Measurements from ENCODE around the gene FAM20C. TPM values are rescaled to one million over a fixed set of nuclear protein-coding genes. Genes with fewer than 3 reads are reported as not detected.

Gene FAM20C
- total RNA-seq, 6 donors from 2014 or later: 17.7 to 53.7 (median 46.8) TPM

DNA sequence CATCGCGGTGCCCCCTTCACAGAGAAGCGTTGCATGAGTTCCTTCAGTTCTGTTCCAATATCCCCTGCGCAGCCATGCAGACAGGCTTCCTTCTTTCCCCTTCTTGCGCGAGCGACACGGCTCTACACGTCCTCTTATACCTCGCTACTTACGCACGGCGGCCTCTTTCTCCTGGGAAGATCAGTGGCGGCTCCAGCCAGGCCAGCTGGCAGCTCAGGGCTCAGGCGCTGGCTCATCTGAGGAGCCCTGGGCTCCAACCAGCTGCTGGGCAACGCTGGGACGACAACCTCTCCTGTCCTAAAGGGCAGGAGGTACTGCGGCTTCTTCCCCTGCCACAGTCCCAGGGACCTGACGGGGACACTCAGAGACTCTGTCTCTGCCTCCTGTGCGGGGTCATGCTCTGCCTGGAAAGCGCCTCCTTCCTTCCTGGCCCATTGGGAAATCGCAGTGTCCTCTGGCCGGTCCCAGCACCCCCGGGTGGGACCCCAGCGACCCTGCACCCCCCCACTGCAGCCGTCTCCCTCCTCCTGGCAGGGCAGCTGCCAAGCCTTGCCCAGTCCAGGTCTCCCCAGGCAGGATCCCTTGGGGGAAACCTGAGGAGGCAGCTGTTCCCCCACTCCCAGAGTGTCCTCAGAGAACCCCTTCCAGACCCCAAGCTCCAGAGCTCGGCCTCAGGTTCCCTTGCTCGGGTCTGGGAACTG is 5.0 kb upstream of the FAM20C start:
- Histone ChIP-seq H3K27ac (no peak overlapping the region), H3K27me3 (peaks cover 0 to 4% (median 0%) of the 10 kb centered on the region in 4 donors), H3K4me1 (peaks cover 7 to 16% (median 12%) of the 10 kb centered on the region in 4 donors), H3K36me3 (no peaks in the 10 kb centered on the region), H3K4me3 (no peak overlapping the region), H3K9me3 (no peaks in the 10 kb centered on the region)
- TF ChIP-seq POLR2AphosphoS5 (IDR thresholded peaks at IDR 0.05): no peak
- TF ChIP-seq POLR2A (IDR thresholded peaks at IDR 0.05): no peak
- TF ChIP-seq, protein P1, sequence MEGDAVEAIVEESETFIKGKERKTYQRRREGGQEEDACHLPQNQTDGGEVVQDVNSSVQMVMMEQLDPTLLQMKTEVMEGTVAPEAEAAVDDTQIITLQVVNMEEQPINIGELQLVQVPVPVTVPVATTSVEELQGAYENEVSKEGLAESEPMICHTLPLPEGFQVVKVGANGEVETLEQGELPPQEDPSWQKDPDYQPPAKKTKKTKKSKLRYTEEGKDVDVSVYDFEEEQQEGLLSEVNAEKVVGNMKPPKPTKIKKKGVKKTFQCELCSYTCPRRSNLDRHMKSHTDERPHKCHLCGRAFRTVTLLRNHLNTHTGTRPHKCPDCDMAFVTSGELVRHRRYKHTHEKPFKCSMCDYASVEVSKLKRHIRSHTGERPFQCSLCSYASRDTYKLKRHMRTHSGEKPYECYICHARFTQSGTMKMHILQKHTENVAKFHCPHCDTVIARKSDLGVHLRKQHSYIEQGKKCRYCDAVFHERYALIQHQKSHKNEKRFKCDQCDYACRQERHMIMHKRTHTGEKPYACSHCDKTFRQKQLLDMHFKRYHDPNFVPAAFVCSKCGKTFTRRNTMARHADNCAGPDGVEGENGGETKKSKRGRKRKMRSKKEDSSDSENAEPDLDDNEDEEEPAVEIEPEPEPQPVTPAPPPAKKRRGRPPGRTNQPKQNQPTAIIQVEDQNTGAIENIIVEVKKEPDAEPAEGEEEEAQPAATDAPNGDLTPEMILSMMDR (IDR thresholded peaks at IDR 0.05): no peak
- TF ChIP-seq EP300 (IDR thresholded peaks at IDR 0.05): no peak
- WGBS, 2 donors: 80 to 89% methylated on average over 22 to 28 of the region's 28 CpGs
- DNase-seq (no peak), ATAC-seq (ENCODE audit: low FRiP score in 2 of 2) (no peak)

DNA sequence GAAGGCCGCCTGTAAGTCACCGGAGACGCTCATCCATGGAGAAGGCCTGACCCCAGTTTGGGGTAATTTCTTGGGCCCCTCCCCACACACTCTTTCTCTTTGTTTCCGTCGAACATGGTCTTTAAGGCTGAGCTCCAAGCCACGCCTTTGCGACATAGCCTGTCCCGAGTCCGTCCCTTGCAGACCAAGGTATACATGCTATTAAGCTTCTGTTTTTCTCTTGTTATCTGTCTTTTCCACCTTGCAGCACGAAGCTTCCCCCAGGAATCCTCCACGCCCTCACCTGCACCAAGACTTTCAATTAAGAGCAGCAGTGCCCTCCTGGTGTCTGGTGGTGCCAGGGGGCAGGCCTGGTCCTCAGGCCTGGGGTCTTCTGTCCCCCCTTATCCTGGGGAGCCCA is 4.2 kb upstream of the FAM20C start:
- 85% methylated on average over 11 of the region's 11 CpGs for WGBS, 2 donors
- no peaks in the 10 kb centered on the region for H3K9me3 ChIP-seq
- no peak overlapping the region for H3K27ac ChIP-seq
- H3K36me3 ChIP-seq: no peaks in the 10 kb centered on the region
- TF ChIP-seq, protein P1 (IDR thresholded peaks at IDR 0.05): no peak
- TF ChIP-seq POLR2A (IDR thresholded peaks at IDR 0.05) (no peak), EP300 (IDR thresholded peaks at IDR 0.05) (no peak), POLR2AphosphoS5 (IDR thresholded peaks at IDR 0.05) (no peak)
- no peak overlapping the region for H3K4me3 ChIP-seq
- DNase-seq (no peak), ATAC-seq (ENCODE audit: low FRiP score in 2 of 2) (no peak)
- peaks cover 0 to 7% (median 0%) of the 10 kb centered on the region in 4 donors for H3K27me3 ChIP-seq
- peaks cover 7 to 21% (median 12%) of the 10 kb centered on the region in 4 donors for H3K4me1 ChIP-seq

DNA sequence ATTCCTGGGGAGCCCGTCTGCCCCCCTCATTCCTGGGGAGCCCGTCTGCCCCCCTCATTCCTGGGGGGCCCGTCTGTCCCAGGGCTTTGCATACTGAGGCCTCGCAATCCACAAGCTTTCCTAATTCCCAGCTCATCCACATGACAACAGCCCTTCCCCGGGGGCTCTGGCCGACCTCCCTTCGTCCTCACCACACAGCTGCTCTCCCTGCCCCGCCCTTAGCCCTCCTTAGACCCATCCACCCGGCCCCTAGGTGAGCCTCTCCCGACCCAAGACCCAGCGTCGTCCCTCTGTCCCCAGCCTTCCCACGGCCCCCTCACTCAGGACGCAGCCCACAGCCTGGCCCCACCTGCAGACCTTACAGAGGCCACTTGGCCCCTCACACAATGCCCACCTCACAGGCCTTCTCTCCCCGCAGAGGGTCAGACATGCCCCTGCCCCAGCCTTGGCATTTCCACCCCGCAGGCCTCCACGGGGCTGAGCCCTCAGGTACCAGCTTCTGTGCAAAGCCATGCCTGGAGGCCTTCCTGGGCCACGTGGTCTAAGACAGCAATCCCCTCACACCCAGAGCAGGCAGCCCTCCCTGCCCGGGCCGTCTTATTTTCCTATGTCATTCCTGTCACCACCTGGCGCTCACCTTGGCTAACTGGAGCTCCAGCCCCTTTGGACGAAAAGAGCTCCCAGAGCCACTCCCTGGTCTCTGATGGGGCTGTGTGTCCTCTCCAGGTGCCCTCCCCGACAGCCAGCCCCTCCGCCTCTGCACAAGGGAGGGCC is 3.5 kb upstream of the FAM20C start:
- peak in 1 of 2 donors; percentile 64 for DNase-seq

DNA sequence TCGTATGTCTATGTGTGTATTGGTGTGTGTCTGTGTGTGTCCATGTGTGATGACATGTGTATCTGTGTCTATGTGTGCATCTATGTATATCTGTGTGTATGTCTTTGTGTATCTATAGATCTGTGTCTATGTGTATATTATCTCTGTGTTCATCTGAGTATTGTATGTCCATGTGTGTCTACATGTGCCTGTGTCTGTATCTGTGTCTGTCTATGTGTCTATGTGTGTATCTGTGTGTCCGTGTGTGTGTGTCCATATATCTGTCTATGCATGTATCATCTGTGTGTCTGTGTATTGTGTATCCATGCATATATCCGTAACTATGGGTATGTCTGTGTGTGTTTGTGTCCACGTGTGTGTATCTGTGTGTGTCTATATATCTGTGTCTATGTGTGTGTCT is 2.7 kb upstream of the FAM20C start:
- Histone ChIP-seq H3K4me1 (peaks cover 16 to 36% (median 24%) of the 10 kb centered on the region in 4 donors), H3K27ac (no peak overlapping the region), H3K4me3 (no peak overlapping the region), H3K27me3 (peaks cover 0 to 7% (median 0%) of the 10 kb centered on the region in 4 donors), H3K9me3 (no peaks in the 10 kb centered on the region), H3K36me3 (no peaks in the 10 kb centered on the region)
- WGBS, 2 donors: 66 to 78% methylated on average over 4 of the region's 4 CpGs
- TF ChIP-seq POLR2A (IDR thresholded peaks at IDR 0.05): no peak
- TF ChIP-seq, protein P1 (IDR thresholded peaks at IDR 0.05): no peak
- TF ChIP-seq EP300 (IDR thresholded peaks at IDR 0.05): no peak
- TF ChIP-seq POLR2AphosphoS5 (IDR thresholded peaks at IDR 0.05): no peak
- no peak for ATAC-seq (ENCODE audit: low FRiP score in 2 of 2)
- DNase-seq: no peak

More for the DNA sequence above, 3.5 kb upstream of the FAM20C start:
- Histone ChIP-seq H3K4me3 (no peak overlapping the region), H3K9me3 (no peaks in the 10 kb centered on the region), H3K27ac (no peak overlapping the region), H3K27me3 (peaks cover 0 to 7% (median 0%) of the 10 kb centered on the region in 4 donors), H3K4me1 (peaks cover 9 to 28% (median 16%) of the 10 kb centered on the region in 4 donors), H3K36me3 (no peaks in the 10 kb centered on the region)
- ATAC-seq (ENCODE audit: low FRiP score in 2 of 2): no peak
- WGBS, 2 donors: 74 to 79% methylated on average over 19 to 24 of the region's 24 CpGs
- TF ChIP-seq POLR2AphosphoS5 (IDR thresholded peaks at IDR 0.05) (no peak), POLR2A (IDR thresholded peaks at IDR 0.05) (no peak), EP300 (IDR thresholded peaks at IDR 0.05) (no peak)
- TF ChIP-seq, protein P1 (IDR thresholded peaks at IDR 0.05): no peak

All from upper lobe of left lung (tissue), 6 donors.